ENCODE results near the gene QTRT2. TPM values are rescaled to one million over a fixed set of nuclear protein-coding genes. Genes with fewer than 3 reads are reported as not detected.

Gene QTRT2
- total RNA-seq, 1 donor from 2014 or later = 32.1 TPM

DNA sequence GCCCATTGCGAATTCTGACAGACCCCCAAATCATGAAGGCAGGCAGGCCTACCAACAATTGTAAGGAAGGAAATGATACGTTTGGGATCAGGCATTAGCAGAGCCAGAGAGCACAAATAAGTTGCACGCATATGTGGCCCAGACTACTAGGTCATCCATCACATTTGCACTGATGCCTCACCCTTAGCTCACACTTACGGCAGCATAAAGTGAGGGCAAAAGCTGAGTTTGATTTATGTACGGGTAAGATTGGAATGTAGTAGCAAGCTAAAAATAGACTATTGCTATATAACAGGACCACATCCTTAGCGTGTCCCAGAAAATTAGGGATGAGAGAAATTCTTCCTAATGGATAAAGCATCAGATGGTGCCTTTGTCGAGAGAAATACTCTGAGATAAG is 58.6 kb downstream of the QTRT2 start:
- no peak overlapping the region for H3K4me2 ChIP-seq
- H3K36me3 ChIP-seq = no peaks in the 10 kb centered on the region
- no peak overlapping the region for H3K9ac ChIP-seq
- H3K79me2 ChIP-seq (ENCODE audit: low read depth) = no peaks in the 10 kb centered on the region
- Mint-ChIP-seq H3K36me3 (no peaks in the 10 kb centered on the region), H3K27ac (no peak overlapping the region), H3K4me3 (no peak overlapping the region), H3K9me3 (no peaks in the 10 kb centered on the region), H3K4me1 (peaks cover 20% of the 10 kb centered on the region), H3K27me3 (ENCODE audit: insufficient read depth, low read depth) (peaks cover 4% of the 10 kb centered on the region)
- peaks cover 15% of the 10 kb centered on the region for H3K4me1 ChIP-seq
- no peaks in the 10 kb centered on the region for H3K9me3 ChIP-seq (ENCODE audit: low read depth)
- no peaks in the 10 kb centered on the region for H4K20me1 ChIP-seq (ENCODE audit: low read depth)
- TF ChIP-seq EZH2phosphoT487 (IDR thresholded peaks at IDR 0.05) (no peak), CTCF (IDR thresholded peaks at IDR 0.05) (no peak), EZH2 (IDR thresholded peaks at IDR 0.05) (no peak)
- H3K27me3 ChIP-seq = no peaks in the 10 kb centered on the region
- H3K4me3 ChIP-seq = no peak overlapping the region
- H3K27ac ChIP-seq = no peak overlapping the region
- DNase-seq (ENCODE audit: low spot score) = no peak
- no peak overlapping the region for H2AFZ ChIP-seq (replicated peaks)
- H3F3A ChIP-seq (ENCODE audit: low read depth) = peaks cover 19% of the 10 kb centered on the region

- Histone ChIP-seq H3K4me3 (no peak overlapping the region), H3K9ac (no peak overlapping the region), H3K4me1 (peaks cover 11% of the 10 kb centered on the region), H4K20me1 (ENCODE audit: low read depth) (no peaks in the 10 kb centered on the region), H3K36me3 (no peaks in the 10 kb centered on the region), H3K9me3 (ENCODE audit: low read depth) (no peaks in the 10 kb centered on the region), H3K4me2 (no peak overlapping the region), H3K79me2 (ENCODE audit: low read depth) (no peaks in the 10 kb centered on the region), H3K27me3 (no peaks in the 10 kb centered on the region), H3F3A (ENCODE audit: low read depth) (no peaks in the 10 kb centered on the region), H2AFZ (replicated peaks) (no peak overlapping the region), H3K27ac (no peak overlapping the region)
- Mint-ChIP-seq H3K9me3 (peaks cover 4% of the 10 kb centered on the region), H3K36me3 (peaks cover 2% of the 10 kb centered on the region), H3K27ac (no peak overlapping the region), H3K27me3 (ENCODE audit: insufficient read depth, low read depth) (no peaks in the 10 kb centered on the region), H3K4me3 (no peak overlapping the region), H3K4me1 (peaks cover 16% of the 10 kb centered on the region)
- no peak for DNase-seq (ENCODE audit: low spot score)
- no peak for TF ChIP-seq EZH2 (IDR thresholded peaks at IDR 0.05)
- no peak for TF ChIP-seq CTCF (IDR thresholded peaks at IDR 0.05)
- TF ChIP-seq EZH2phosphoT487 (IDR thresholded peaks at IDR 0.05) = no peak
Observed at GRCh38 chr3:114119776-114120175, 63.2 kb downstream of the QTRT2 start.

DNA sequence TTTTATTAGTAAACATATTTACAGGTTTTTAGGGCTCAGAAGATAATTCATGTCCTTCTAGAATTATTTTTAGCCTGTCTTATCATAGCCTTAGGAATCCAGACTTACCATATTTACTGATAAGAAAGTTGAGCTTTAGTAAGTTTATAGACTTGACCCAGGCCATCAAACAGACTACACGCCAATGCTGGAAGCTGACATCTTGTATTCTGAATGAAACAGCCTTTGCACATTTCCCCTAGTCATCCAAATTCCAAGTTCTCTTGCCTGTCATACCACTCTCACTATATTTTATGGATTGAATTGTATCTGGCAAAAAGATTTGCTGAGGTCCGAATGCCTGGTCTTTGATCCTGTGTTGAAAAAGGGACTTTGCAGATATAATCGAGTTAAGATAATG is 63.7 kb downstream of the QTRT2 start:
- H3K27ac ChIP-seq = no peak overlapping the region
- Mint-ChIP-seq H3K27ac (no peak overlapping the region), H3K4me3 (no peak overlapping the region), H3K27me3 (ENCODE audit: insufficient read depth, low read depth) (no peaks in the 10 kb centered on the region), H3K4me1 (peaks cover 16% of the 10 kb centered on the region), H3K36me3 (peaks cover 2% of the 10 kb centered on the region), H3K9me3 (peaks cover 6% of the 10 kb centered on the region)
- no peak overlapping the region for H2AFZ ChIP-seq (replicated peaks)
- H3F3A ChIP-seq (ENCODE audit: low read depth) = no peaks in the 10 kb centered on the region
- H4K20me1 ChIP-seq (ENCODE audit: low read depth) = no peaks in the 10 kb centered on the region
- no peak overlapping the region for H3K9ac ChIP-seq
- no peak for DNase-seq (ENCODE audit: low spot score)
- no peaks in the 10 kb centered on the region for H3K9me3 ChIP-seq (ENCODE audit: low read depth)
- no peaks in the 10 kb centered on the region for H3K36me3 ChIP-seq
- no peak overlapping the region for H3K4me2 ChIP-seq
- no peak overlapping the region for H3K4me3 ChIP-seq
- H3K27me3 ChIP-seq = no peaks in the 10 kb centered on the region
- no peaks in the 10 kb centered on the region for H3K79me2 ChIP-seq (ENCODE audit: low read depth)
- no peak for TF ChIP-seq CTCF (IDR thresholded peaks at IDR 0.05)
- no peak for TF ChIP-seq EZH2phosphoT487 (IDR thresholded peaks at IDR 0.05)
- no peak for TF ChIP-seq EZH2 (IDR thresholded peaks at IDR 0.05)
- peaks cover 11% of the 10 kb centered on the region for H3K4me1 ChIP-seq
